ENCODE data around the gene PRDM10.

- TF ChIP-seq CTCF (IDR thresholded peaks at IDR 0.05) (no peak), POLR2A (IDR thresholded peaks at IDR 0.05) (no peak)
Observed at GRCh38 chr11:129987950-129988349, 14.7 kb downstream of the PRDM10 start.
